ENCODE data around the gene UBE2K. TPM values are rescaled to one million over a fixed set of nuclear protein-coding genes. Genes with fewer than 3 reads are reported as not detected.
A peak's percentile ranks its signal among the peaks of the same experiment; 100 is the strongest.

Gene UBE2K
- total and polyA plus RNA-seq, 10 of the 15 experiments (the other 5 are each of a cell fraction or from before 2014, with no cell fraction given) = 17.0 to 141 (median 75.5) TPM

- TF ChIP-seq NFXL1 (IDR thresholded peaks at IDR 0.05; ENCODE audit: borderline replicate concordance) = no peak
- no peak for TF ChIP-seq BCLAF1 (IDR thresholded peaks at IDR 0.05)
- TF ChIP-seq SPI1 (IDR thresholded peaks at IDR 0.05; ENCODE audit: borderline replicate concordance, insufficient read depth, low read depth, low read length) = no peak
- no peak for TF ChIP-seq SMC3 (IDR thresholded peaks at IDR 0.05; ENCODE audit: borderline replicate concordance, low read length)
- peak; percentile 47 for TF ChIP-seq SMAD1 (IDR thresholded peaks at IDR 0.05; ENCODE audit: low read depth, partially characterized antibody)
- peak; percentile 23; the same call in 1 of the 2 replicates for TF ChIP-seq ZBTB40 (IDR thresholded peaks at IDR 0.05; ENCODE audit: borderline replicate concordance)
- peak; percentile 77 for TF ChIP-seq MEF2B (IDR thresholded peaks at IDR 0.05; ENCODE audit: partially characterized antibody, poor library complexity, severe bottlenecking)
- TF ChIP-seq NFYB (IDR thresholded peaks at IDR 0.05; ENCODE audit: insufficient read depth, low read depth, low read length) = no peak
- TF ChIP-seq CEBPB (IDR thresholded peaks at IDR 0.05; ENCODE audit: borderline replicate concordance in 1 of 2, low read depth in 2 of 2, low read length in 2 of 2) = no peak
- peak; percentile 39 to 77; a peak in 2 of 4 replicates for TF ChIP-seq EP300 (IDR thresholded peaks at IDR 0.05; ENCODE audit: borderline replicate concordance in 1 of 2, control insufficient read depth in 1 of 2, low read depth in 2 of 2, low read length in 2 of 2)
- no peak for TF ChIP-seq REST (IDR thresholded peaks at IDR 0.05; ENCODE audit: low read depth, low read length)
- TF ChIP-seq SREBF2 (IDR thresholded peaks at IDR 0.05; ENCODE audit: low read length) = no peak
- TF ChIP-seq BACH1 (IDR thresholded peaks at IDR 0.05; ENCODE audit: borderline replicate concordance) = peak; percentile 33; the same call in 1 of the 2 replicates
- TF ChIP-seq MYB (IDR thresholded peaks at IDR 0.05; ENCODE audit: borderline replicate concordance, low read depth, low read length) = peak; percentile 60; the same call in 1 of the 2 replicates
- no peak for TF ChIP-seq PAX8 (IDR thresholded peaks at IDR 0.05)
- no peak for TF ChIP-seq IRF3 (IDR thresholded peaks at IDR 0.05)
These were observed 66.0 kb downstream of the UBE2K start (continued) for GRCh38 chr4:39763714-39764572.
